Measurements from ENCODE around the gene DPYSL5. TPM values are rescaled to one million over a fixed set of nuclear protein-coding genes. Genes with fewer than 3 reads are reported as not detected.

DPYSL5 gene
- total and polyA plus RNA-seq, 9 of the 15 experiments (the other 6 are each of a cell fraction or from before 2014, with no cell fraction given), result 0.06 TPM; not detected in 8

DNA sequence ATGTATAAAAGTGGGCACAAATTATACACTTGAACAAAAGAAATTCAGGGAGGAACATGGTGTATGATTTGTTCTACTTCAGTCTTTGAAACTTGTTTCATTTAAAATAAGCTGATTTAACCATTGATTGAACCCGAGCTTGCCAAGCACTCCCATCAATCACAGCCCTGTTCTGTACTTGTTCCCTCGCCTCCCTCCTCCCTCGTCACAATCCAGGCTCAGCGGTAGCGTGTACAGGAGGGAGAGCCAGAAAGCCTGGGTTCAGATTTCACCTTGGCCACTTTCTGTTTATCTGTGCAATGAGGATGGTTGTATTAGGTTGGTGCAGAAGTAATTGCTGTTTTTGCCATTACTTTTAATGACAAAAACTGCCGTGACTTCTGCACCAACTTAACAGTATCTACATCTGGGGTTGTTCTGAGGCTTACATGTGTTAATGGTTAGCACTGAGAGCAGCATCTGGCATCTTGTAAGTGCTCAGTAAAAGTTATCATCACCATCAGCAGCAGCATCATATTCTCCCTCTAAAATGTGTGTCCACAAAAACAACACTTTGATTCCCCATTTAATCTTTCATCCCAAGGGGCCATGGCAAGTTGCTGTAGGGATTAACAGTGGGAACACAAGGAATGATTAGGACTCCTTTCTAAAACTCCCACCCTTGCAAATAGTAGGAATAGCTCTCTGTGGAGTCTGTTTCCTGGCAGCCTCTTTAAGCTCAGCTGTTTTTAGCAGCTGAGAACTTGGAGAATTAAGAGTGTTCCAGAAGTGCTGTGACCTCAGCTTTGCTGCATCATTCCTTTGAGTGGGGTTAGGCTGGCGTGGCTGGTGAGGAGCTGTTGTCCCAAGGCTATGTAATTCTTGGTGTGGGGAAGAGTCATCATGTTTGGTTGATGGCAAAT is 4.7 kb downstream of the DPYSL5 start (continued):
- TF ChIP-seq, protein P1, sequence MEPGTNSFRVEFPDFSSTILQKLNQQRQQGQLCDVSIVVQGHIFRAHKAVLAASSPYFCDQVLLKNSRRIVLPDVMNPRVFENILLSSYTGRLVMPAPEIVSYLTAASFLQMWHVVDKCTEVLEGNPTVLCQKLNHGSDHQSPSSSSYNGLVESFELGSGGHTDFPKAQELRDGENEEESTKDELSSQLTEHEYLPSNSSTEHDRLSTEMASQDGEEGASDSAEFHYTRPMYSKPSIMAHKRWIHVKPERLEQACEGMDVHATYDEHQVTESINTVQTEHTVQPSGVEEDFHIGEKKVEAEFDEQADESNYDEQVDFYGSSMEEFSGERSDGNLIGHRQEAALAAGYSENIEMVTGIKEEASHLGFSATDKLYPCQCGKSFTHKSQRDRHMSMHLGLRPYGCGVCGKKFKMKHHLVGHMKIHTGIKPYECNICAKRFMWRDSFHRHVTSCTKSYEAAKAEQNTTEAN (CRISPR knock-in tag; IDR thresholded peaks at IDR 0.05), result no peak
- TF ChIP-seq ILK (tag; IDR thresholded peaks at IDR 0.05; ENCODE audit: borderline replicate concordance, low read depth) (no peak), ZNF324 (CRISPR knock-in tag; IDR thresholded peaks at IDR 0.05) (no peak), ZNF436 (CRISPR knock-in tag; IDR thresholded peaks at IDR 0.05) (no peak), HDAC3 (IDR thresholded peaks at IDR 0.05; ENCODE audit: borderline replicate concordance, partially characterized antibody) (no peak), ZNF76 (CRISPR knock-in tag; IDR thresholded peaks at IDR 0.05; ENCODE audit: borderline replicate concordance) (no peak)
- TF ChIP-seq, protein P2, sequence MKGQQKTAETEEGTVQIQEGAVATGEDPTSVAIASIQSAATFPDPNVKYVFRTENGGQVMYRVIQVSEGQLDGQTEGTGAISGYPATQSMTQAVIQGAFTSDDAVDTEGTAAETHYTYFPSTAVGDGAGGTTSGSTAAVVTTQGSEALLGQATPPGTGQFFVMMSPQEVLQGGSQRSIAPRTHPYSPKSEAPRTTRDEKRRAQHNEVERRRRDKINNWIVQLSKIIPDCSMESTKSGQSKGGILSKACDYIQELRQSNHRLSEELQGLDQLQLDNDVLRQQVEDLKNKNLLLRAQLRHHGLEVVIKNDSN (CRISPR knock-in tag; IDR thresholded peaks at IDR 0.05), result no peak

DNA sequence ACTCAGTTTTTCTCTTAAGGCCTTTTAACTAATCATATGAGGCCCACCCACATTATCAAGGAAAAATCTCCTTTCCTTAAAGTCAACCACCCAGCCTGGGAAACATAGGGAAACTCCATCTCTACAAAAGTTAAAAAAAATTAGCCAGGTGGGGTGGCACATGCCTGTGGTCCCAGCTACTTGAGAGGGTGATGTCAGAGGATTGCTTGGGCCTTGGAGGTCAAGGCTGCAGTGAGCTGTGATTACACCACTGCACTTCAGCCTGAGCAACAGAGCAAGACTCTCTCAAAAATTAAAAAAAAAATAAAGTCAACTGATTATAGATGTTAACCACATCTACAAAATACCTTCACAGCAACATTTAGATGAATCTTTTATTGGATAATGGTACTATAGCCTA is 5.8 kb downstream of the DPYSL5 start:
- H3K79me2 ChIP-seq (ENCODE audit: control insufficient read depth, insufficient read depth, low read length), result no peaks in the 10 kb centered on the region
- TF ChIP-seq HDAC2 (IDR thresholded peaks at IDR 0.05), result no peak
- no peak for TF ChIP-seq KDM2B (CRISPR knock-in tag; IDR thresholded peaks at IDR 0.05)
- H2AFZ ChIP-seq (ENCODE audit: low read depth, low read length), result no peak overlapping the region
- H3K4me1 ChIP-seq (replicated peaks in 1 of 2; ENCODE audit: control insufficient read depth in 2 of 2, insufficient read depth in 2 of 2, low read length in 2 of 2), result peaks cover 0 to 12% of the 10 kb centered on the region in 2 experiments; a peak in 1 of 5 replicates
- no peaks in the 10 kb centered on the region for H3K36me3 ChIP-seq (ENCODE audit: control insufficient read depth, insufficient read depth, low read length)
- no peaks in the 10 kb centered on the region for H3K9me3 ChIP-seq (replicated peaks; ENCODE audit: control insufficient read depth, insufficient read depth, low read depth, low read length)
- H3K9me1 ChIP-seq (ENCODE audit: control insufficient read depth, insufficient read depth, low read length), result no peaks in the 10 kb centered on the region
- intact Hi-C loops (cut with micrococcal nuclease), result no loop called here
- H3K4me3 ChIP-seq, result no peak overlapping the region
- ChIA-PET CTCF (ENCODE audit: low intra/inter-chr PET ratio) (no interaction called here), POLR2A (interaction anchor here (0.7 to 0.9 kb wide), 2 partner anchors 9 to 44 kb away, joined by 3 read pairs; no protein-coding TSS in a partner anchor)
- H3K27me3 ChIP-seq (ENCODE audit: control insufficient read depth in 2 of 2, insufficient read depth in 2 of 2, low read length in 2 of 2), result peaks cover 23 to 39% of the 10 kb centered on the region in 2 experiments
- in situ Hi-C loops (cut with MboI), result no loop called here
- H4K20me1 ChIP-seq (replicated peaks; ENCODE audit: control insufficient read depth, insufficient read depth, low read length), result 0 out of 2 replicates have a peak, but pooled peaks cover 2% of the 10 kb centered on the region
- DNase-seq (ENCODE audit: extremely low read depth in 1 of 4, low spot score in 3 of 4) (no peak), ATAC-seq (no peak), FAIRE-seq (no peak)
- H3K4me2 ChIP-seq (ENCODE audit: insufficient read depth, low read length), result no peak overlapping the region
- no peak overlapping the region for H3K27ac ChIP-seq (ENCODE audit: extremely low read depth, low read depth, low read length)
- H3K9ac ChIP-seq (ENCODE audit: insufficient read depth in 1 of 2, low read depth in 2 of 2, low read length in 2 of 2), result no peak overlapping the region
- BruUV-seq (replicated peaks), result no TSS peak

Measured in K562 (cell line).